ENCODE results near the gene THSD4. TPM values are rescaled to one million over a fixed set of nuclear protein-coding genes. Genes with fewer than 3 reads are reported as not detected.

THSD4 gene
- total RNA-seq, 2 experiments from 2014 or later: not detected

GRCh38 chr15:71785996-71786395 is 670.7 kb downstream of the THSD4 start:
- no peaks in the 10 kb centered on the region for H3K36me3 ChIP-seq (ENCODE audit: insufficient read depth, low read length)
- ChIA-PET CTCF (ENCODE audit: unreplicated experiment) (no interaction called here), POLR2A (interaction anchor here (1.1 kb wide), 1 partner anchor 51 kb away, joined by 3 read pairs; no protein-coding TSS in a partner anchor)
- DNase-seq (ENCODE audit: low spot score): no peak
- H3K9me3 ChIP-seq (ENCODE audit: low read length): no peaks in the 10 kb centered on the region
- no peaks in the 10 kb centered on the region for H4K20me1 ChIP-seq (ENCODE audit: insufficient read depth, low read length)
- no peak overlapping the region for H2AFZ ChIP-seq (ENCODE audit: low read length)
- no peak for TF ChIP-seq EZH2phosphoT487 (IDR thresholded peaks at IDR 0.05; ENCODE audit: borderline replicate concordance, low read depth, low read length)
- no peak for TF ChIP-seq CTCF (conservative IDR thresholded peaks at IDR 0.05; ENCODE audit: low read length)
- H3K4me2 ChIP-seq (ENCODE audit: low read length): no peak overlapping the region
- H3K79me2 ChIP-seq (ENCODE audit: insufficient read depth, low read depth, low read length): no peaks in the 10 kb centered on the region
- H3K9me2 ChIP-seq (ENCODE audit: insufficient read depth, low read length): no peaks in the 10 kb centered on the region
- no peak overlapping the region for H3K27ac ChIP-seq (ENCODE audit: low read depth, low read length, poor library complexity, severe bottlenecking)
- no peak overlapping the region for H3K4me3 ChIP-seq (ENCODE audit: low read depth, low read length, poor library complexity, severe bottlenecking)
- no peaks in the 10 kb centered on the region for H3K4me1 ChIP-seq (ENCODE audit: insufficient read depth, low read length, poor library complexity, severe bottlenecking)
- intact Hi-C loops (cut with micrococcal nuclease; ENCODE audit: unreplicated experiment): no loop called here
- no TSS peak for BruUV-seq (replicated peaks)

- DNase-seq (ENCODE audit: low spot score): no peak
- no TSS peak for BruUV-seq (replicated peaks)
- no peak overlapping the region for H3K4me3 ChIP-seq (ENCODE audit: low read depth, low read length, poor library complexity, severe bottlenecking)
- H3K4me2 ChIP-seq (ENCODE audit: low read length): no peak overlapping the region
- H3K9me3 ChIP-seq (ENCODE audit: low read length): no peaks in the 10 kb centered on the region
- intact Hi-C loops (cut with micrococcal nuclease; ENCODE audit: unreplicated experiment): no loop called here
- POLR2A ChIA-PET: no interaction called here
- H4K20me1 ChIP-seq (ENCODE audit: insufficient read depth, low read length): no peaks in the 10 kb centered on the region
- no peaks in the 10 kb centered on the region for H3K79me2 ChIP-seq (ENCODE audit: insufficient read depth, low read depth, low read length)
- TF ChIP-seq CTCF (conservative IDR thresholded peaks at IDR 0.05; ENCODE audit: low read length): no peak
- no peak for TF ChIP-seq EZH2phosphoT487 (IDR thresholded peaks at IDR 0.05; ENCODE audit: borderline replicate concordance, low read depth, low read length)
- H3K27ac ChIP-seq (ENCODE audit: low read depth, low read length, poor library complexity, severe bottlenecking): no peak overlapping the region
- CTCF ChIA-PET (ENCODE audit: unreplicated experiment): no interaction called here
- H3K36me3 ChIP-seq (ENCODE audit: insufficient read depth, low read length): no peaks in the 10 kb centered on the region
- H2AFZ ChIP-seq (ENCODE audit: low read length): no peak overlapping the region
- H3K9me2 ChIP-seq (ENCODE audit: insufficient read depth, low read length): no peaks in the 10 kb centered on the region
- H3K4me1 ChIP-seq (ENCODE audit: insufficient read depth, low read length, poor library complexity, severe bottlenecking): no peaks in the 10 kb centered on the region
Measured at GRCh38 chr15:71786673-71787072, 671.4 kb downstream of the THSD4 start.

- Histone ChIP-seq H3K9me2 (ENCODE audit: insufficient read depth, low read length) (no peaks in the 10 kb centered on the region), H4K20me1 (ENCODE audit: insufficient read depth, low read length) (no peaks in the 10 kb centered on the region), H2AFZ (ENCODE audit: low read length) (no peak overlapping the region), H3K36me3 (ENCODE audit: insufficient read depth, low read length) (no peaks in the 10 kb centered on the region), H3K9me3 (ENCODE audit: low read length) (no peaks in the 10 kb centered on the region), H3K79me2 (ENCODE audit: insufficient read depth, low read depth, low read length) (no peaks in the 10 kb centered on the region), H3K4me2 (ENCODE audit: low read length) (no peak overlapping the region), H3K4me1 (ENCODE audit: insufficient read depth, low read length, poor library complexity, severe bottlenecking) (no peaks in the 10 kb centered on the region), H3K4me3 (ENCODE audit: low read depth, low read length, poor library complexity, severe bottlenecking) (no peak overlapping the region), H3K27ac (ENCODE audit: low read depth, low read length, poor library complexity, severe bottlenecking) (no peak overlapping the region)
- BruUV-seq (replicated peaks): no TSS peak
- ChIA-PET CTCF (ENCODE audit: unreplicated experiment) (no interaction called here), POLR2A (no interaction called here)
- TF ChIP-seq CTCF (conservative IDR thresholded peaks at IDR 0.05; ENCODE audit: low read length) (no peak), EZH2phosphoT487 (IDR thresholded peaks at IDR 0.05; ENCODE audit: borderline replicate concordance, low read depth, low read length) (no peak)
- intact Hi-C loops (cut with micrococcal nuclease; ENCODE audit: unreplicated experiment): no loop called here
- no peak for DNase-seq (ENCODE audit: low spot score)
Measured at GRCh38 chr15:71788646-71789579, 673.6 kb downstream of the THSD4 start.
